RWPE1 (cell line): ENCODE data around the gene ATP8B1.

Experiments
- CTCF ChIA-PET: fragments of 350-600 bp; sonication (Branson Sonifier 250); formaldehyde crosslinking; extraction: SDS; loops from one replicate; lab custom pipeline; 2021; lab: Yijun Ruan, JAX
- POLR2A ChIA-PET: fragments of 400-600 bp; formaldehyde crosslinking; extraction: SDS; loops from one replicate; lab custom pipeline; 2020; ENCODE audit warnings: antibody characterized with exemption; ENCODE audit not compliant: low non-redundant PET; lab: Yijun Ruan, JAX
- DNase-seq: peaks from one replicate; pipeline ENCODE4 v3.0.0; 2012; ENCODE audit warnings: low spot score
- H3K27ac ChIP-seq: fragments of 450-650 bp; 2 replicates; pipeline ENCODE4 v1.5.1; 2017
- TF ChIP-seq, protein P1 (sequence below): fragments of 450-650 bp; conservative IDR thresholded peaks from 2 replicates; pipeline ENCODE4 v1.5.1; 2017; ENCODE audit warnings: low read depth, mild to moderate bottlenecking

ATP8B1 gene

DNA sequence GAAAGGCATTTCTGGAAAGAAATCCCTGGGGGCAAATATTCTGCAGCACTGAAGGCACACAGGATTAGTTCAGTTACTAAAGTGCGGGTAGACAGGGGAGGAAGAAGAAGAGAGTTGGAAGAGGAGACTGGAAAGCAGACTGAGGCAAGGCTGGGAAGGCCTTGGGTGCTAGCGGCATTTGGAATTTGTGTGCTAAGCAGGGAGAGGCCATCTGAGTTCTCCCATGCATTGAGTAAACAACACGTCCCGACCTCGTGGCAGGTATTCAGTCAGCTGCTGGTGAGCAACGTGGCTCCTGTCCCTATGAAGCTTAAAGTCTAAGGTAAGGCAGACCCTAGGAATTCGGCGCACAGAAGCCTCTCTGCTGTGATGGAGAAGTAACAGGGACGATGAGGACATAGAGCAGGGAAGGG lies 30.7 kb downstream of the ATP8B1 start:
- POLR2A ChIA-PET: no interaction called here
- CTCF ChIA-PET: no interaction called here

DNA sequence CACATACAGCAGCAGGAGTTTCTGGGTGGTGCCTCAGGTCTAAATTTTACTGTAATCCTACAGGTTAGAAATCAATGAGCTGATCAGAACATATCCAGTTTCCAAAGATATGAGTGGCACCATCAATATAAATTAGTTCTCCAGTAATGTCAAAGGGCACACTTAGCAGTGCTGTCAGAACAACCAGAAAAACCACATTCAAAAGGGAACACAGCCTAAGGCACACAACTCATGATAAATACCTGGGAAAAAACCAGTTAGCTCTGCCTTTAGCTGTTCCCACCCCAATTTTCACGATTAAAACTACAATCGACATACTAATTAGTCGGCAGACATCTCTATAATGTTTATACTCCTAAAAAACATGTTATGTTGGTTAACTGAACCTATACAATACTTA lies 31.5 kb downstream of the ATP8B1 start:
- TF ChIP-seq, protein P1, sequence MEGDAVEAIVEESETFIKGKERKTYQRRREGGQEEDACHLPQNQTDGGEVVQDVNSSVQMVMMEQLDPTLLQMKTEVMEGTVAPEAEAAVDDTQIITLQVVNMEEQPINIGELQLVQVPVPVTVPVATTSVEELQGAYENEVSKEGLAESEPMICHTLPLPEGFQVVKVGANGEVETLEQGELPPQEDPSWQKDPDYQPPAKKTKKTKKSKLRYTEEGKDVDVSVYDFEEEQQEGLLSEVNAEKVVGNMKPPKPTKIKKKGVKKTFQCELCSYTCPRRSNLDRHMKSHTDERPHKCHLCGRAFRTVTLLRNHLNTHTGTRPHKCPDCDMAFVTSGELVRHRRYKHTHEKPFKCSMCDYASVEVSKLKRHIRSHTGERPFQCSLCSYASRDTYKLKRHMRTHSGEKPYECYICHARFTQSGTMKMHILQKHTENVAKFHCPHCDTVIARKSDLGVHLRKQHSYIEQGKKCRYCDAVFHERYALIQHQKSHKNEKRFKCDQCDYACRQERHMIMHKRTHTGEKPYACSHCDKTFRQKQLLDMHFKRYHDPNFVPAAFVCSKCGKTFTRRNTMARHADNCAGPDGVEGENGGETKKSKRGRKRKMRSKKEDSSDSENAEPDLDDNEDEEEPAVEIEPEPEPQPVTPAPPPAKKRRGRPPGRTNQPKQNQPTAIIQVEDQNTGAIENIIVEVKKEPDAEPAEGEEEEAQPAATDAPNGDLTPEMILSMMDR: no peak
- ChIA-PET CTCF (interaction anchor here (0.7 kb wide), 1 partner anchor 35 kb away, joined by 3 read pairs; no protein-coding TSS in a partner anchor), POLR2A (no interaction called here)
- no peak overlapping the region for H3K27ac ChIP-seq
- DNase-seq: peak; percentile 23

More for the DNA sequence above, 30.7 kb downstream of the ATP8B1 start:
- H3K27ac ChIP-seq: no peak overlapping the region
- DNase-seq: no peak
- TF ChIP-seq, protein P1: no peak

DNA sequence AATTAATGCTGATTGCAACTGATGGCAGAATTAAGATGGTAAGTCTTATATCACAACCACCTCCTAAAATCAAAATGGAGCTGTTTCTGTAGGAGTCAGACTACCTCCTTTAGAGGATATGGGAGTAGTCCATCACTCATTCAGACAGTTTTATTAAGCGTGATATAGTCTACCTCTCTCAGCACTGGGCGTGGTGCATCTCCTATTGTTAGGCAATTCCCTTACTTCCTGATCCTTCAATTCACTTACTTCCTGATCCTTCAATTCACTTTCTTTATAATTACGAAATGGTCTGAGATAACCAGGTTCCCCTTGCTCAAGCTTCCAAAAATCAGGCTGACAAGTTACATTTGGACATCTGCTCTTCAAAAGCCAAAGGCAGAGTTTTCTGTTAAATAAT lies 31.9 kb downstream of the ATP8B1 start:
- ChIA-PET CTCF (interaction anchor here (0.7 kb wide), 1 partner anchor 35 kb away, joined by 3 read pairs; no protein-coding TSS in a partner anchor), POLR2A (no interaction called here)
- TF ChIP-seq, protein P1: no peak
- peak overlapping the region; percentile 82 for H3K27ac ChIP-seq
- DNase-seq: peak; percentile 54

DNA sequence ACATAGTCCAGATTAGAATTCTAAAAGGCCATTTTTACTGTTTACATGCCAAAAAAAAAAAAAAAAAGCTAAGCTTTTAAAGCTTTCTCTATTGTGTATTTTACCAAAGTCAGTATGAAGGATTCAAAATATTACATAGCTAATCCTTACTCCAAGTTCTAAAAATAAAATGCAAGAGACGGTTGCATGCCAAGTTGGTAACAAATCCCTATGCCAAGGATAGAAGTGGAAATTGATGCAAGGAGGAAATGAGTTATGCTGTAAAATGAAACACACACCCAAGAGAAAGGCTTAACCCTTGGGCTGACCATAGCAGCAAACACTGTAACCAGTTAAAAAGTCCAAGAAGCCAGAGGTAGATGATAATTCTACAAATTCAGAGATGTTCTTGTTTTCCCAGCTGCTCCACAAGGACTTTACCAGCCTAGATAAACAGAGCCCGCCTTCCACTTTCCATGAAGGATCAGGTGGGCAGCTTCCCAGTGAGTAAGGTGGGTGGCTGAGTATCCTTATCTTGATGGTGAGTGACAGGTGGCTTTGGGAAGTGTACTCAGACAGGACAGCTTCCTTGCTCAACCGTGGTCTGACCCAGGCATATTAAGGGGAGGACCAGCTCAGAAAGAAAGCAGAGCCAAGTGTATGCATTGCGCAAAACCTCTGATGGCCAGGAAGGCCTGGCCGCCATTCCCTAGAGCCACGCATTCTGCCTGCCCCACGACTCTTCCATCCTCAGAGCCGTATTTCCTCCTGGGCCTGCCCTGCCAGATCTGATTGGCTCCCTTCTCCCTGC lies 34.4 kb downstream of the ATP8B1 start:
- peak overlapping the region; percentile 60 for H3K27ac ChIP-seq
- ChIA-PET CTCF (no interaction called here), POLR2A (no interaction called here)
- no peak for DNase-seq
- TF ChIP-seq, protein P1: no peak

DNA sequence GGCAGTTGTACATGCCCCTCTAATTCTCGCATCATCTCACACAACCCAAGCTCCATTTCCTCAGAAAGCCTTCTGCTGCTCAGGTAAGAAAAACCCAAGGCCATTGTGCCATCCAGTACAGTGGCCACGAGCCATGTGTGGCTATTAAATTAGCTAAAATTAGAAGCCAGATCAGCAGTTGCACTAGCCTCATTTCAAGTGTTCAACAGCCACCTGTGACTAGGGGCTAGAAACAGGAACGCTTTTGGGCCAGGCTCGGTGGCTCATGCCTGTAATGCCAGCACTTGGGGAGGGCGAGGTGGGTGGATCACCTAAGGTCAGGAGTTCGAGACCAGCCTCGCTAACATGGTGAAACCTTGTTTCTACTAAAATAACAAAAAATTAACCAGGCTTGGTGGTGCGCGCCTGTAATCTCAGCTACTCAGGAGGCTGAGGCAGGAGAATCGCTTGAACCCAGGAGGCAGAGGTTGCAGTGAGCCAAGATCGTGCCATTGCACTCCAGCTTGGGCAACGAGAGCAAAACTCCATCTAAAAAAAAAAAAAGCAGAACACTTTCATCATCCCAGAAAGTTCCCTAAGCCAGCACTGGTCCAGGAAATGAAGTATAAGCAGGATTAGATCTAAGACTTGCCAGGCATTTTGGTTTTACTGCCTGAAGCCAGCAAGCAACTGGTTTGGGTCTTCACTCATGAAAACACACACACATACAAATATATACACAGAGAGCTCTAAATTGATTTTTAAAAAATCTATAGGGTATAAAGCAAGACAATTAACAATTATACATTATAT lies 35.7 kb downstream of the ATP8B1 start:
- CTCF ChIA-PET: no interaction called here
- TF ChIP-seq, protein P1: no peak
- POLR2A ChIA-PET: no interaction called here
- no peak for DNase-seq
- H3K27ac ChIP-seq: no peak overlapping the region

DNA sequence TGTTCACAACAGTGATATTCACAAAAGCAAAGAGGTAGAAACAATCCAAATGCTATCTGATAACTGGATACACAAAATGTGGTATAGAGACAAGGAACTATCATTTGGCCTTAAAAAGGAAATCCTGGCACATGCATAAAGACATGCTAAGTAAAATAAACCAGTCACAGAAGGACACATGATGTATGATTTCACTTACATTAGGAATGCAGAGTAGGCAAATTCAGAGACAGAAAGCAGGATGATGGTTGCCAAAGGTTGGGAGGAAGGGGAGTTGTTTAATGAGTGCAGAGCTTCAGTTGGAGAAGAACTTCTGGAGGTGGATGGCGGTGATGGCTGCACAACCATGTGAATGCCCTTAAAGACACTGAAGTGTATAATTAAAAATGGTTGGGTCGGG lies 38.1 kb downstream of the ATP8B1 start:
- H3K27ac ChIP-seq: no peak overlapping the region
- ChIA-PET POLR2A (no interaction called here), CTCF (no interaction called here)
- TF ChIP-seq, protein P1: no peak
- no peak for DNase-seq
